GM15510 (cell line): ENCODE measurements around the gene TMCO6.

Experiments used
- POLR2A ChIP-seq: IDR thresholded peaks from 3 replicates; pipeline ENCODE4 v1.6.1; 2011; ENCODE audit warnings: borderline replicate concordance; ENCODE audit not compliant: insufficient read length; ENCODE audit errors: extremely low read depth

TMCO6 gene

GRCh38 chr5:140639148-140639981, at the start of gene TMCO6:
TMCO6 (plus strand) TSS chr5:140639451; CDS start chr5:140639528, 77 bp downstream.
- TF ChIP-seq POLR2A: peak; percentile 89

- no peak for TF ChIP-seq POLR2A
These were observed 48.4 kb upstream of the TMCO6 start for GRCh38 chr5:140590861-140591260.

- TF ChIP-seq POLR2A: no peak
These were observed 47.4 kb upstream of the TMCO6 start for GRCh38 chr5:140591747-140592372.

- TF ChIP-seq POLR2A: no peak
These were observed 45.1 kb upstream of the TMCO6 start for GRCh38 chr5:140594169-140594568.

GRCh38 chr5:140595538-140596300, 43.5 kb upstream of the TMCO6 start:
- TF ChIP-seq POLR2A: no peak

- no peak for TF ChIP-seq POLR2A
These were observed 42.9 kb upstream of the TMCO6 start for GRCh38 chr5:140596321-140596741.

- TF ChIP-seq POLR2A: no peak
These were observed 40.4 kb upstream of the TMCO6 start for GRCh38 chr5:140598836-140599235.

GRCh38 chr5:140600096-140600495, 39.2 kb upstream of the TMCO6 start:
- TF ChIP-seq POLR2A: no peak

GRCh38 chr5:140602147-140602546, 37.1 kb upstream of the TMCO6 start:
- TF ChIP-seq POLR2A: no peak

- no peak for TF ChIP-seq POLR2A
These were observed 35.5 kb upstream of the TMCO6 start for GRCh38 chr5:140603734-140604133.

GRCh38 chr5:140605879-140606278, 33.4 kb upstream of the TMCO6 start:
- no peak for TF ChIP-seq POLR2A

GRCh38 chr5:140607031-140607430, 32.2 kb upstream of the TMCO6 start:
- TF ChIP-seq POLR2A: no peak

- no peak for TF ChIP-seq POLR2A
These were observed 30.5 kb upstream of the TMCO6 start for GRCh38 chr5:140608722-140609121.

GRCh38 chr5:140609126-140609525, 30.1 kb upstream of the TMCO6 start:
- no peak for TF ChIP-seq POLR2A

GRCh38 chr5:140611020-140611521, 28.2 kb upstream of the TMCO6 start:
- TF ChIP-seq POLR2A: no peak
